Activated naive CD4-positive, alpha-beta T cell treated with anti-CD3 and anti-CD28 coated beads, Interleukin-2, amount 50 U/mL, for 72 hours (primary cell): ENCODE measurements around the gene GRK7. TPM values are rescaled to one million over a fixed set of nuclear protein-coding genes. Genes with fewer than 3 reads are reported as not detected.

Experiments used
- ATAC-seq, 2 donors: fragments of 150-1000 bp; cut with Tn5 transposase; 2 replicates each; pipeline ENCODE4 v1.10.0; 2021; ENCODE audit warnings: mild to moderate bottlenecking in 2 of 2, moderate library complexity in 2 of 2
- DNase-seq, 2 donors: peaks; one replicate each; pipeline ENCODE4 v3.0.0; 2021 to 2022; ENCODE audit warnings: low spot score in 2 of 2
- H3K27ac Mint-ChIP-seq, 2 donors: one replicate each; pipeline ENCODE4 v1.8.0; 2022; ENCODE audit warnings: mild to moderate bottlenecking in 2 of 2, mixed read lengths in 2 of 2
- H3K36me3 Mint-ChIP-seq, 2 donors: one replicate each; pipeline ENCODE4 v1.8.0; 2022; ENCODE audit warnings: mixed read lengths in 2 of 2
- H3K9me3 Mint-ChIP-seq, 2 donors: one replicate each; pipeline ENCODE4 v1.8.0; 2022; ENCODE audit warnings: mixed read lengths in 2 of 2
- total RNA-seq, 2 donors: library from RNA; stranded (reverse); gene quantifications; one replicate each; pipeline ENCODE4 v1.2.3, GENCODE V29; 2022

The GRK7 gene
- not detected for total RNA-seq

GRCh38 chr3:141763088-141763750 lies at the start of gene GRK7:
Gene GRK7, plus strand, starts transcription at chr3:141763408. Its CDS starts 14,877 bp downstream, at chr3:141778285.
- no peak for ATAC-seq
- DNase-seq, result no peak
- peaks cover 0 to 4% of the 10 kb centered on the region in 2 donors for H3K36me3 Mint-ChIP-seq
- H3K9me3 Mint-ChIP-seq, result no peaks in the 10 kb centered on the region
- H3K27ac Mint-ChIP-seq, result no peak within 1 kb of the TSS

GRCh38 chr3:141714671-141715070 lies 48.5 kb upstream of the GRK7 start:
- DNase-seq, result no peak
- H3K36me3 Mint-ChIP-seq, result no peaks in the 10 kb centered on the region
- H3K9me3 Mint-ChIP-seq, result peaks cover 0 to 9% of the 10 kb centered on the region in 2 donors
- no peak overlapping the region for H3K27ac Mint-ChIP-seq
- ATAC-seq, result no peak

- ATAC-seq (no peak), DNase-seq (no peak)
- Mint-ChIP-seq H3K36me3 (no peaks in the 10 kb centered on the region), H3K27ac (no peak overlapping the region), H3K9me3 (peaks cover 0 to 3% of the 10 kb centered on the region in 2 donors)
Measured at GRCh38 chr3:141722081-141722480, 41.1 kb upstream of the GRK7 start.

GRCh38 chr3:141722648-141723047 lies 40.6 kb upstream of the GRK7 start:
- ATAC-seq (no peak), DNase-seq (no peak)
- H3K27ac Mint-ChIP-seq, result no peak overlapping the region
- no peaks in the 10 kb centered on the region for H3K9me3 Mint-ChIP-seq
- H3K36me3 Mint-ChIP-seq, result no peaks in the 10 kb centered on the region

GRCh38 chr3:141723255-141723654 lies 40.0 kb upstream of the GRK7 start:
- H3K36me3 Mint-ChIP-seq, result no peaks in the 10 kb centered on the region
- no peaks in the 10 kb centered on the region for H3K9me3 Mint-ChIP-seq
- ATAC-seq (no peak), DNase-seq (no peak)
- H3K27ac Mint-ChIP-seq, result no peak overlapping the region

DNA sequence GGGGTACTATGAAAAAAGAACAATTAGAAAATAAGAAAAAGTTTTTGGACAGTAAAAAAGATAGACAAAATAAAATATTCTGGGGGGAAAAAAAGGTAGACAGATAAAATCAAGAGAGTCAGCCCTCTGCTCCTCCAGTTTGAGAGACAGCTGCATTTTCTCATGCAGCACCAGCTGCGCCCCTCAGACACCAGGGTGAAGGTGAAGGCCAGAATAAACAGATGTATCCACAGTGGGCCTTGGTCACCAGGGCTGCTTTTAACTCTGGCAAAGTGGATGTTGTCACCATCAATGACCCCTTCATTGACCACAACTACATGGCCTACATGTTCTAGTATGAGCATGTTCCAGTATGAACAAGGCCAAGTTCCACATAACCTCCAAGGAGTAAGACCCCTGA lies 39.0 kb upstream of the GRK7 start:
- DNase-seq, result no peak

GRCh38 chr3:141725036-141725435 lies 38.2 kb upstream of the GRK7 start:
- H3K36me3 Mint-ChIP-seq, result no peaks in the 10 kb centered on the region
- ATAC-seq (no peak), DNase-seq (no peak)
- no peak overlapping the region for H3K27ac Mint-ChIP-seq
- no peaks in the 10 kb centered on the region for H3K9me3 Mint-ChIP-seq

More for the DNA sequence above, 39.0 kb upstream of the GRK7 start:
- Mint-ChIP-seq H3K27ac (peak overlapping the region in 1 of 2 donors; percentile 15), H3K9me3 (no peaks in the 10 kb centered on the region), H3K36me3 (no peaks in the 10 kb centered on the region)
- ATAC-seq, result no peak

- no peak for ATAC-seq
- Mint-ChIP-seq H3K27ac (no peak overlapping the region), H3K9me3 (no peaks in the 10 kb centered on the region), H3K36me3 (no peaks in the 10 kb centered on the region)
- DNase-seq, result no peak
Measured at GRCh38 chr3:141726483-141726882, 36.7 kb upstream of the GRK7 start.

GRCh38 chr3:141728355-141728892 lies 34.8 kb upstream of the GRK7 start:
- H3K36me3 Mint-ChIP-seq, result no peaks in the 10 kb centered on the region
- ATAC-seq (no peak), DNase-seq (no peak)
- H3K9me3 Mint-ChIP-seq, result no peaks in the 10 kb centered on the region
- H3K27ac Mint-ChIP-seq, result no peak overlapping the region

- no peaks in the 10 kb centered on the region for H3K9me3 Mint-ChIP-seq
- no peak overlapping the region for H3K27ac Mint-ChIP-seq
Measured at GRCh38 chr3:141729240-141729639, 34.0 kb upstream of the GRK7 start.

GRCh38 chr3:141735176-141735575 lies 28.0 kb upstream of the GRK7 start:
- Mint-ChIP-seq H3K36me3 (peaks cover 9 to 14% of the 10 kb centered on the region in 2 donors), H3K9me3 (no peaks in the 10 kb centered on the region), H3K27ac (no peak overlapping the region)
- no peak for DNase-seq
- ATAC-seq, result no peak

More at GRCh38 chr3:141729240-141729639, 34.0 kb upstream of the GRK7 start:
- no peaks in the 10 kb centered on the region for H3K36me3 Mint-ChIP-seq
- DNase-seq (no peak), ATAC-seq (no peak)

DNA sequence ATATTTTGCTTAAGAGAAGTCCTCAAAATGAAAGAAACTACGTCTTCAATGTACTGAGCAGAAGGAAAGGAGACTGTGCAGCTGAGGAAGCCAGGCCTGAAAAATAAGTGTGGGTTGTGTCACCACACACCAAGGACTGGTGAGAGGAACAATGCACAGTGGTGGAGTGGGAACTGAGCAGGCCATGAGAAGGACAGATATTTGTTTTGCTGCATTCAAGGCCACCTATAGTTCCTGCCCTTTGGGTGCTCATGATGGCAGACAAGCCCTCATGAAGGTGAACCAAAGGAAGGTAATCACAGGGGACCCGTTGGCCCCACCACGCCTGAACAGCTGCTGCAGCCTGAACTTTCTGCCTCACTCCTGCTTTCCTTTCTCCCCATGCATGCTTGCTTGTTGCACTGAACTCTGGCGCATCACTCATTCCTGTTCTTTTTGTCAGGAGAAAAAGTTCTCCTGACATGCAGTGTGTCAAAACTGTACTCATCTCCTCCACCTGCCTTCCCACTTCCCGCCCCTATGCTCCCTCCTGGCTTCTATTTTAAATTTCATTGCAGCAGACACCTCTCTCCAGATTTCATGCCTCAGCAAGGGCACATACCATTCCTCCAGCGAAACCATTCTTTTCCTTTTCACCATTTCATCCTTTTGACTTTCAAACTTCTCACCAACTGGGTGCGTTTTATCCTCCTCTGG lies 27.3 kb upstream of the GRK7 start:
- DNase-seq (no peak), ATAC-seq (no peak)
- no peak overlapping the region for H3K27ac Mint-ChIP-seq
- H3K9me3 Mint-ChIP-seq, result no peaks in the 10 kb centered on the region
- peaks cover 11 to 14% of the 10 kb centered on the region in 2 donors for H3K36me3 Mint-ChIP-seq

GRCh38 chr3:141737093-141737492 lies 26.1 kb upstream of the GRK7 start:
- no peak overlapping the region for H3K27ac Mint-ChIP-seq
- no peak for ATAC-seq
- no peaks in the 10 kb centered on the region for H3K9me3 Mint-ChIP-seq
- no peak for DNase-seq
- H3K36me3 Mint-ChIP-seq, result peaks cover 14 to 15% of the 10 kb centered on the region in 2 donors

DNA sequence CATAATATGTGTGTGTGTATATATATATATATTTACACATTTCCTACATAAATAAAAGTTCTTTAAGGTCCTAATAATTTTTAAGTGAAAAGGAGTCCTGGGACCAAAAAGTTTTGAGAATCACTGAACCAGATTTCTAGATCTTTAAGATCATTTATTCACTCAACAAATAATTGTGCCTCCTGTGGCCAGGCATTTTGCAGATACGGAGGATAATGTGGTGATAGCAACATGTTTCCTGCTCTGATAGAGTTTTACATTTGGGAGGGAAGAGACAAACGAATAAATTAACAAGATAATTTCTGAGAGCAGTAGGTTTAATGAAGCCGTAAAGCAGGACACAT lies 25.6 kb upstream of the GRK7 start:
- peaks cover 14 to 15% of the 10 kb centered on the region in 2 donors for H3K36me3 Mint-ChIP-seq
- no peak for ATAC-seq
- DNase-seq, result no peak
- H3K9me3 Mint-ChIP-seq, result no peaks in the 10 kb centered on the region
- peak overlapping the region; percentile 66 to 97 for H3K27ac Mint-ChIP-seq

GRCh38 chr3:141738022-141738890 lies 25.0 kb upstream of the GRK7 start, which contains the start of gene RNF7:
Gene RNF7, plus strand, starts transcription at chr3:141738298. Its CDS starts 44 bp downstream, at chr3:141738342.
- ATAC-seq (peak; percentile 96 to 97), DNase-seq (peak; percentile 96 to 97)
- Mint-ChIP-seq H3K36me3 (peaks cover 14 to 15% of the 10 kb centered on the region in 2 donors), H3K9me3 (no peaks in the 10 kb centered on the region), H3K27ac (peak within 1 kb of the TSS; percentile 97 to 99)

DNA sequence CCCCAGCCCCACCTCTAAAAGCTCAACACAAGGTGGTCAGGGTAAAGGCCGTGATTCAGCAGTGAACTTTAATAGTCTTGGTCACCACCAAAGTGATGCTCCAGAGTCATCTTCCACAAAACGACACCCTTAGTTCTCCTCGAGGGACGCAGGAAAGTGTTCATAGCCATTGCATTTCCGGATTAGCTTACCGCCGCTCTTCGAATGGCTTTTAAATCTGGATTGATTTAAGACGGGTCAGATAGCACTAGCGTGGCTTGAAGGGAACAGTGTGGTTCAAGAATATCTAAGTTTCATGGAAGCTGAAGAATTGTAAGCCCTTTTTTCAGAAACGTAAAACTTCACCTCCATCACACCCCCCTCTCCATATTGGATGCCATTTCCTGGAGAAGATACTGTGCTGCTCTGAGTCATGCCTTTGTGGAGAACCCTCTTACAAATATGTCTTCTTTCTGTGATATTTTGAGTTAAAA lies 24.3 kb upstream of the GRK7 start:
- Mint-ChIP-seq H3K36me3 (peaks cover 14 to 15% of the 10 kb centered on the region in 2 donors), H3K27ac (peak overlapping the region; percentile 97 to 99), H3K9me3 (no peaks in the 10 kb centered on the region)
- peak; percentile 17 to 59 for DNase-seq
- ATAC-seq, result peak in 1 of 2 donors; percentile 45
